ENCODE results near the gene SLC25A48.
"Not testable (repeated sequence)": the region's sequence is repeated elsewhere in the genome, so short reads cannot be mapped to it uniquely, and the experiment has no call there.

The SLC25A48 gene

GRCh38 chr5:135850231-135850630 is 15.8 kb downstream of the SLC25A48 start:
- no peaks in the 10 kb centered on the region for H3K9me3 ChIP-seq (ENCODE audit: control insufficient read depth, low read length)
- no peaks in the 10 kb centered on the region for H3K4me1 ChIP-seq (ENCODE audit: control insufficient read depth, insufficient read depth, low read length)
- no peak overlapping the region for H3K9ac ChIP-seq (ENCODE audit: low read length)
- no peak overlapping the region for H3K4me3 ChIP-seq (ENCODE audit: low read length)
- H3K36me3 ChIP-seq (ENCODE audit: control insufficient read depth, insufficient read depth, low read length) = no peaks in the 10 kb centered on the region
- no peaks in the 10 kb centered on the region for H3K27me3 ChIP-seq (ENCODE audit: control insufficient read depth, insufficient read depth, low read length)

GRCh38 chr5:135850671-135851070 is 16.2 kb downstream of the SLC25A48 start:
- H3K36me3 ChIP-seq (ENCODE audit: control insufficient read depth, insufficient read depth, low read length) = no peaks in the 10 kb centered on the region
- no peaks in the 10 kb centered on the region for H3K9me3 ChIP-seq (ENCODE audit: control insufficient read depth, low read length)
- no peak overlapping the region for H3K4me3 ChIP-seq (ENCODE audit: low read length)
- H3K4me1 ChIP-seq (ENCODE audit: control insufficient read depth, insufficient read depth, low read length) = no peaks in the 10 kb centered on the region
- no peak overlapping the region for H3K9ac ChIP-seq (ENCODE audit: low read length)
- no peaks in the 10 kb centered on the region for H3K27me3 ChIP-seq (ENCODE audit: control insufficient read depth, insufficient read depth, low read length)

GRCh38 chr5:135851186-135851914 is 16.9 kb downstream of the SLC25A48 start:
- no peaks in the 10 kb centered on the region for H3K36me3 ChIP-seq (ENCODE audit: control insufficient read depth, insufficient read depth, low read length)
- no peaks in the 10 kb centered on the region for H3K9me3 ChIP-seq (ENCODE audit: control insufficient read depth, low read length)
- no peak overlapping the region for H3K9ac ChIP-seq (ENCODE audit: low read length)
- H3K4me3 ChIP-seq (ENCODE audit: low read length) = no peak overlapping the region
- H3K4me1 ChIP-seq (ENCODE audit: control insufficient read depth, insufficient read depth, low read length) = no peaks in the 10 kb centered on the region
- H3K27me3 ChIP-seq (ENCODE audit: control insufficient read depth, insufficient read depth, low read length) = no peaks in the 10 kb centered on the region

DNA sequence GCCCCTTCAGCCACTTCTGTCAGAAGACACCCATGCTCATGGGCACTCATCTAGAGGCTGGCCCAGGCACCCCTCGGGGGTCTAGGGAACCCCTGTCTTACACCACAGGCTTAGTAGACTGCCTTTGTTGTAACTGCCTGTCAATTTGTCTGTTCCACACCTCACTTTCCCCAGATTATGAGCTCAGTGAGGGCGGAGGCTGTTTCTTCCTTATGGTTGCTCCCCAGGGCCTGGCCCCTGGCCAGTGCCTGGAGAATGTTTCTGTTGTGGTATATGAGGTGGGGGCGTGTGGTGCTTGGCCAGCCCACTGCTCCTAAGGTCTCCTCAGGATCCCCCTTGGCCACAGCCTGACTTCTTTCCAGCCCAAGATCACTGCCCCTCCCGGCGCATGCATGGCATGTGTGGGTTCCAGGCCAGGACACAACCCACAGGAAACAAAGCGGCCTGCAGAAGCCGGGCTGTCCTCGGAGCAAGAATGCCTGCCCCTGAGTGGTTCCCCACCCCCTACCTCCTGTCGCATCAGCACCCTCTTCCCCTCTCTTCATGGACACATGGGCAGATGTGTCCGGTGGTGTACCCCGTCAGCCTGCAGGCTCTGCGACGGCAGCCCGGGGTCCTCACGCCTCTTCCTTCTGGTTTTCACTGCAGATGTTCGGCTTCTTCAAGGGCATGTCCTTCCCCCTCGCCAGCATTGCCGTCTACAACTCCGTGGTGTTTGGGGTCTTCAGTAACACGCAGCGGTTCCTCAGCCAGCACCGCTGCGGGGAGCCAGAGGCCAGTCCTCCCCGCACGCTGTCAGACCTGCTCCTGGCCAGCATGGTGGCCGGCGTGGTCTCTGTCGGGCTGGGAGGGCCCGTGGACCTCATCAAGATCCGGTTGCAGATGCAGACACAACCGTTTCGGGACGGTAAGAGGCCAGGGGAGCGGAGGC is 17.7 kb downstream of the SLC25A48 start:
- H3K4me3 ChIP-seq (ENCODE audit: low read length) = no peak overlapping the region
- H3K36me3 ChIP-seq (ENCODE audit: control insufficient read depth, insufficient read depth, low read length) = no peaks in the 10 kb centered on the region
- H3K27me3 ChIP-seq (ENCODE audit: control insufficient read depth, insufficient read depth, low read length) = no peaks in the 10 kb centered on the region
- no peaks in the 10 kb centered on the region for H3K9me3 ChIP-seq (ENCODE audit: control insufficient read depth, low read length)
- H3K9ac ChIP-seq (ENCODE audit: low read length) = no peak overlapping the region
- H3K4me1 ChIP-seq (ENCODE audit: control insufficient read depth, insufficient read depth, low read length) = no peaks in the 10 kb centered on the region

- Histone ChIP-seq H3K9me3 (ENCODE audit: control insufficient read depth, low read length) (no peaks in the 10 kb centered on the region), H3K36me3 (ENCODE audit: control insufficient read depth, insufficient read depth, low read length) (no peaks in the 10 kb centered on the region), H3K27me3 (ENCODE audit: control insufficient read depth, insufficient read depth, low read length) (no peaks in the 10 kb centered on the region), H3K9ac (ENCODE audit: low read length) (no peak overlapping the region), H3K4me1 (ENCODE audit: control insufficient read depth, insufficient read depth, low read length) (no peaks in the 10 kb centered on the region), H3K4me3 (ENCODE audit: low read length) (no peak overlapping the region)
These were observed 23.3 kb downstream of the SLC25A48 start for GRCh38 chr5:135857630-135858311.

DNA sequence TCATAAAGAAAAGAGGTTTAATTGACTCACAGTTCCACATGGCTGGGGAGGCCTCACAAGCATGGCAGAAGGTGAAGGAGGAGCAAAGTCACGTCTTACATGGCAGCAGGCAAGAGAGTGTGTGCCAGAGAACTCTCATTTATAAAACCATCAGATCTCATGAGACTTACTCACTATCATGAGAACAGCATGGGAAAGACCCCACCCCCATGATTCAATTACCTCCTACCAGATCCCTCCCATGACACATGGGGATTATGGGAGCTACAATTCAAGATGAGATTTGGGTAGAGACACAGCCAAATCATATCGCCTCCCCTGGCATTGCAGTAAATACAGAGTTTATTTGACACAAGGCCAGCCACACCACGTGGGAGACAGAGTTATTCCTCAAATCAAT is 24.7 kb downstream of the SLC25A48 start:
- not testable (repeated sequence) for H3K27me3 ChIP-seq (ENCODE audit: control insufficient read depth, insufficient read depth, low read length); H3K4me1 ChIP-seq (ENCODE audit: control insufficient read depth, insufficient read depth, low read length); H3K9me3 ChIP-seq (ENCODE audit: control insufficient read depth, low read length)

DNA sequence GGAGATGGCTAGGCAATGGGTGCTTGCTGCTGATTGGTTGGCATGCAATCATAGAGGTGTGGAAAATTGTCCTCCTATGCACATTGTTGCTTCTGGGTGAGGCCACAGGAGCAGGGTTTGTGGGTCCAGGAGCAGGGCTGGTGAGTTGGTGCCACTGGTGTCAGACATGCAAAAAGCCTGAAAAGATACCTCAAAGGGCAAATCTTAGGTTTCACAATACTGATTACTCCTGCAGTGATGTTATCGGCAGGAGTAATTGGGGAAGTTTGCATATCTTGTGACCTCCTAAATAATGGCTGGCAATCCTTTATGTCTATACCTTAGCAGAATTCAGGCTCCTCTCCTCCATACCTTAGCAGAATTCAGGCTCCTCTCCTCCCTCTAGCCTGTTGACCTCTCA is 25.2 kb downstream of the SLC25A48 start:
- H3K36me3 ChIP-seq (ENCODE audit: control insufficient read depth, insufficient read depth, low read length) = no peaks in the 10 kb centered on the region
- H3K27me3 ChIP-seq (ENCODE audit: control insufficient read depth, insufficient read depth, low read length) = no peaks in the 10 kb centered on the region
- H3K4me3 ChIP-seq (ENCODE audit: low read length) = no peak overlapping the region
- H3K9me3 ChIP-seq (ENCODE audit: control insufficient read depth, low read length) = no peaks in the 10 kb centered on the region
- no peak overlapping the region for H3K9ac ChIP-seq (ENCODE audit: low read length)
- no peaks in the 10 kb centered on the region for H3K4me1 ChIP-seq (ENCODE audit: control insufficient read depth, insufficient read depth, low read length)

More for the DNA sequence above, 24.7 kb downstream of the SLC25A48 start:
- H3K4me3 ChIP-seq (ENCODE audit: low read length); H3K36me3 ChIP-seq (ENCODE audit: control insufficient read depth, insufficient read depth, low read length); H3K9ac ChIP-seq (ENCODE audit: low read length): not testable (repeated sequence)

DNA sequence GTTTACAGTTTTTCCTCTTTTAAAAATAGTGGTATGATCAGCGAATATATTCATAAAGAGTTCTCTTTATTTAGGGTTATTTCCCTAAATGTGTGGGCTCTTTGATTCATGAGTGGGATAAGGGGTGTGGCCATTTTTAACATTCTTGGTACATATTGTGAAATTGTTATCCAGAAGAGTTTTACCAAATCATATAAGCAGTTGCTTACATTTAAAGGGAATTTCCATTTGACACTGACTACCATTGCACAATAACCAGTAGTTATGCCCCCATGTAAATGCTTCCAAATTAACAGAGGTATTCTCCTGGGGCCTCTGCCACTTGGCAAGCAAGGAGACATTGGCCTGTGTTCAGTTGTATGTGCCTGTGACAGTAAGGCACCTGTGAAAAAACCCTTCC is 27.2 kb downstream of the SLC25A48 start:
- Histone ChIP-seq H3K9ac (ENCODE audit: low read length) (no peak overlapping the region), H3K36me3 (ENCODE audit: control insufficient read depth, insufficient read depth, low read length) (no peaks in the 10 kb centered on the region), H3K9me3 (ENCODE audit: control insufficient read depth, low read length) (no peaks in the 10 kb centered on the region), H3K4me3 (ENCODE audit: low read length) (no peak overlapping the region), H3K4me1 (ENCODE audit: control insufficient read depth, insufficient read depth, low read length) (no peaks in the 10 kb centered on the region), H3K27me3 (ENCODE audit: control insufficient read depth, insufficient read depth, low read length) (no peaks in the 10 kb centered on the region)

DNA sequence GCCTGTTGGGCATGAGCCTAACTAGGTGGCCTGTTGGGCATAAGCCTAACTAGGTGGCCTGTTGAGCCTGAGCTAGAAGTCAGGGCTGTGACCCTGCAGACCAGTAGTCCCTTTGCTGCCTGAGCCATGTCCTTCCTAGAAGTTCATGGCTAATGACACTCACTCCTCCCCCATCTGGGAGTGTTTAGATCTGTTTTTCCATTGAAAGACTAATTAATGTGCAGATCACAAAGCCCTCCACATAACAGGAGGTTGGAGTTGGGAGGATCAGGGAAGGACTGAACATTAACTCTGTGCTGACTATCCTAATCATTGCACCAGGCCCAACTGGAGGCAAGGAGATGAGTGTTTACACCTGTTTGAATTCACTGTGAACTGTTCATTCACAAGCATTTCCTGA is 27.6 kb downstream of the SLC25A48 start:
- H3K27me3 ChIP-seq (ENCODE audit: control insufficient read depth, insufficient read depth, low read length) = no peaks in the 10 kb centered on the region
- H3K9ac ChIP-seq (ENCODE audit: low read length) = no peak overlapping the region
- H3K36me3 ChIP-seq (ENCODE audit: control insufficient read depth, insufficient read depth, low read length) = no peaks in the 10 kb centered on the region
- H3K9me3 ChIP-seq (ENCODE audit: control insufficient read depth, low read length) = no peaks in the 10 kb centered on the region
- H3K4me1 ChIP-seq (ENCODE audit: control insufficient read depth, insufficient read depth, low read length) = no peaks in the 10 kb centered on the region
- H3K4me3 ChIP-seq (ENCODE audit: low read length) = no peak overlapping the region

GRCh38 chr5:135862744-135863143 is 28.3 kb downstream of the SLC25A48 start:
- no peaks in the 10 kb centered on the region for H3K4me1 ChIP-seq (ENCODE audit: control insufficient read depth, insufficient read depth, low read length)
- no peaks in the 10 kb centered on the region for H3K36me3 ChIP-seq (ENCODE audit: control insufficient read depth, insufficient read depth, low read length)
- no peak overlapping the region for H3K4me3 ChIP-seq (ENCODE audit: low read length)
- no peaks in the 10 kb centered on the region for H3K9me3 ChIP-seq (ENCODE audit: control insufficient read depth, low read length)
- no peaks in the 10 kb centered on the region for H3K27me3 ChIP-seq (ENCODE audit: control insufficient read depth, insufficient read depth, low read length)
- no peak overlapping the region for H3K9ac ChIP-seq (ENCODE audit: low read length)

DNA sequence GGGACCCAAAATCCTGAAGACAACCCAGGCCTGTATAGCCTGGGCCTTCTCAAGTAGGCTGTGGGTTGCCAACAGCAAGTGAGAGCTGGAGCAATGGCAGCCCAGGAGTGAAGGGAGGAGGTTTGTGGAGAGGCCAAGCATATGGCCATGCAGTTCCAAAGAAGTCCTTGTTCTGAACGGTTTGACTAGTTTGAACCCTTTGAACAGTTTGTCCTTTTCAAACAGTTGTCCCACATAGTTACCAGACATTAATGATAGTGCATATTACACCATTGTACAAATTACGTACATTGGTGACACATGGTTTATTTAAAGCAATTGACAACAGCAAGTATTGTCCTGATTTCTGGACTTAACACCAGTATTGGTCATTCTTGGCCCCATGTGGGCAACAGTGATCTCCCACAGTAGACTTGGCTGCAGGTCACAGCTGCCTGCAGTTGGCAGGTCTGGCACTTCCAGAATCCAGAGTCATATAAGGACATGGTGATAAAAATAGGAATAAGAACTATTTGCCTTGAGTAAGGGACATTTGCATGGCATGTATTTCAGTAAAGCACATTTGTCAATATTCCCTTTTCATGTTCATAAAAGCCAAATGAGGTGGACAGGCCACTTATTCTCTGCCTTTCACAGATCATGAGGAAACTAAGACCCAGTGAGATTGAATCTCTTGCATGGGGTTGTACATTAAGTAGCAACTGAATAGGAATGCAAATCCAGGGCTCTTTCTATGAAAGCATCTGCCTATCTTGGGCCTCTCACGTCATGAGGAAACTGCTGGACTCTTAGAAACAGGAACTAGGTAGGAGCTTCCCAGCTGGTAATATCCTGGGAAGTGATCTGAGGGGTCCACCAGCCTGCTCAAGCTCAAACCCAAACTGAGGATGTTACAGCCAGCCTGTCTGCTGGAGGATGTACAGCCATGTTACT is 30.3 kb downstream of the SLC25A48 start:
- Histone ChIP-seq H3K4me3 (ENCODE audit: low read length) (no peak overlapping the region), H3K27me3 (ENCODE audit: control insufficient read depth, insufficient read depth, low read length) (no peaks in the 10 kb centered on the region), H3K9me3 (ENCODE audit: control insufficient read depth, low read length) (no peaks in the 10 kb centered on the region), H3K4me1 (ENCODE audit: control insufficient read depth, insufficient read depth, low read length) (no peaks in the 10 kb centered on the region), H3K36me3 (ENCODE audit: control insufficient read depth, insufficient read depth, low read length) (no peaks in the 10 kb centered on the region), H3K9ac (ENCODE audit: low read length) (no peak overlapping the region)
